Lower lobe of right lung (tissue), 2 donors: ENCODE results near the gene ZNF532. TPM values are rescaled to one million over a fixed set of nuclear protein-coding genes. Genes with fewer than 3 reads are reported as not detected.

Experiments
- ATAC-seq, 2 donors: fragments of 200-7000 bp; cut with Tn5 transposase; one replicate each; pipeline ENCODE4 v1.9.1; 2020 to 2022; ENCODE audit warnings: mild to moderate bottlenecking in 2 of 2, moderate library complexity in 2 of 2
- DNase-seq: peaks from one replicate; pipeline ENCODE4 v3.0.0-alpha.2; 2020
- H3K27ac ChIP-seq: fragments of 200-600 bp; one replicate; pipeline ENCODE4 v1.8.0; 2022
- H3K27me3 ChIP-seq: fragments of 200-600 bp; one replicate; pipeline ENCODE4 v1.8.0; 2022; ENCODE audit warnings: low read depth
- H3K36me3 ChIP-seq: fragments of 200-600 bp; one replicate; pipeline ENCODE4 v1.8.0; 2022; ENCODE audit warnings: mild to moderate bottlenecking
- H3K4me1 ChIP-seq: fragments of 200-600 bp; one replicate; pipeline ENCODE4 v1.8.0; 2022
- H3K4me3 ChIP-seq: fragments of 200-600 bp; one replicate; pipeline ENCODE4 v1.8.0; 2022; ENCODE audit warnings: mild to moderate bottlenecking
- H3K9me3 ChIP-seq: fragments of 200-600 bp; one replicate; pipeline ENCODE4 v1.8.0; 2022
- intact Hi-C: fragments of 100-400 bp; cut with DNase I; formaldehyde crosslinking; loops from one replicate; pipeline ENCODE4 v1.11.0; 2022
- total RNA-seq: library from RNA; stranded (reverse); fragmentation: NEBNext Ultra II Directional; extraction: Animal tissue kit (Norgen Biotek cat#: 25700); gene quantifications from one replicate; pipeline ENCODE4 v1.2.1, GENCODE V29; 2021
- TF ChIP-seq, protein P1 (sequence below): fragments of 200-600 bp; IDR thresholded peaks from one replicate; pipeline ENCODE4 v1.8.0; 2022; ENCODE audit warnings: antibody characterized with exemption, mild to moderate bottlenecking
- donor health status: DM: no; HTN: yes; CAD: no; lungs with severe emphysema.

The ZNF532 gene
- total RNA-seq, 1 donor from 2014 or later, result 54.0 TPM

DNA sequence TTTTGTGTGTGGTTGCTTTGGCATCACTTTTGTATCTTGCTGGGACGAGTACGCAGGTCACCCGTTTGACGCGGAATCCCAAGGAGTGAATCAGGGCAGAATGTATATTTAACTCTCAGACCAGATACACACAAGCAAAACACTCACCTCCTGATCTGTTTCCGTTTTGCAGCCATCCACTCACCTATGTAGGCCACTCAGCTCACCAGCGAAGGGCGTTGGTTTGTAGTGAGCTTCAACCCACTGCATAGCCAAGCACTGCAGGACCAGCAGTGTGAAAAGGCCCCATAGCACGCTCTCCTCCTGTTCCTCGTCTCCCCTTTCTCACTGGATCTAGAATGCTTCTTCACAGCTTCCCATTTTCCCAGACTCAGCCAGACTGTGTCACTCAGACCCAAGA lies 58.3 kb downstream of the ZNF532 start:
- Histone ChIP-seq H3K27ac (no peak overlapping the region), H3K4me1 (peaks cover 12% of the 10 kb centered on the region)

DNA sequence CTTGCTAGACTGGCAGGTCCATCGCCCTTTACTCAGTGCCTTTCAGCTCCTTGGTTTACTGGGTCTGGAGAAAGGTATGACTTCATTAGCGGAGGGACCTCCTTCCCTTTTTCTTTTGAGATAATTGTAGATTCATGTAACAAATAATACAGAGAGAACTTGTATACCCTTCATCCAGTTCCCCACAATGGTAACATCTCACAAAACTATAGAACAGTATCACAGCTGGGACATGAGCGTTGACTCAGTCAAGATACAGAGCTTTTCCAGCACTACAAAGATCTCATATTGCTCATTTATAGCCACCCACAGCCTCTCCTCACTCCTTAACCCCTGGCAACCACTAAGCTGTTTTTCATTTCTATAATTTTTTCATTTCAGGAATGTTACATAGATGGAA lies 59.8 kb downstream of the ZNF532 start:
- no peak for DNase-seq
- peaks cover 20% of the 10 kb centered on the region for H3K4me1 ChIP-seq
- intact Hi-C loops, result no loop called here
- no peak overlapping the region for H3K27ac ChIP-seq
- peaks cover 11% of the 10 kb centered on the region for H3K9me3 ChIP-seq
- no peak overlapping the region for H3K4me3 ChIP-seq
- TF ChIP-seq, protein P1, sequence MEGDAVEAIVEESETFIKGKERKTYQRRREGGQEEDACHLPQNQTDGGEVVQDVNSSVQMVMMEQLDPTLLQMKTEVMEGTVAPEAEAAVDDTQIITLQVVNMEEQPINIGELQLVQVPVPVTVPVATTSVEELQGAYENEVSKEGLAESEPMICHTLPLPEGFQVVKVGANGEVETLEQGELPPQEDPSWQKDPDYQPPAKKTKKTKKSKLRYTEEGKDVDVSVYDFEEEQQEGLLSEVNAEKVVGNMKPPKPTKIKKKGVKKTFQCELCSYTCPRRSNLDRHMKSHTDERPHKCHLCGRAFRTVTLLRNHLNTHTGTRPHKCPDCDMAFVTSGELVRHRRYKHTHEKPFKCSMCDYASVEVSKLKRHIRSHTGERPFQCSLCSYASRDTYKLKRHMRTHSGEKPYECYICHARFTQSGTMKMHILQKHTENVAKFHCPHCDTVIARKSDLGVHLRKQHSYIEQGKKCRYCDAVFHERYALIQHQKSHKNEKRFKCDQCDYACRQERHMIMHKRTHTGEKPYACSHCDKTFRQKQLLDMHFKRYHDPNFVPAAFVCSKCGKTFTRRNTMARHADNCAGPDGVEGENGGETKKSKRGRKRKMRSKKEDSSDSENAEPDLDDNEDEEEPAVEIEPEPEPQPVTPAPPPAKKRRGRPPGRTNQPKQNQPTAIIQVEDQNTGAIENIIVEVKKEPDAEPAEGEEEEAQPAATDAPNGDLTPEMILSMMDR, result no peak
- H3K27me3 ChIP-seq, result no peaks in the 10 kb centered on the region
- ATAC-seq, result no peak
- peaks cover 9% of the 10 kb centered on the region for H3K36me3 ChIP-seq

More for the DNA sequence above, 58.3 kb downstream of the ZNF532 start:
- Histone ChIP-seq H3K36me3 (peaks cover 24% of the 10 kb centered on the region), H3K4me3 (no peak overlapping the region), H3K27me3 (no peaks in the 10 kb centered on the region), H3K9me3 (peaks cover 11% of the 10 kb centered on the region)
- TF ChIP-seq, protein P1, result no peak
- intact Hi-C loops, result no loop called here
- DNase-seq (no peak), ATAC-seq (no peak)

GRCh38 chr18:58927659-58928058 lies 63.0 kb downstream of the ZNF532 start:
- Histone ChIP-seq H3K9me3 (peaks cover 11% of the 10 kb centered on the region), H3K27ac (peak overlapping the region; percentile 15), H3K27me3 (no peaks in the 10 kb centered on the region), H3K36me3 (no peaks in the 10 kb centered on the region), H3K4me3 (no peak overlapping the region), H3K4me1 (peaks cover 20% of the 10 kb centered on the region)
- ATAC-seq (no peak), DNase-seq (no peak)
- intact Hi-C loops, result no loop called here
- TF ChIP-seq, protein P1, result no peak

DNA sequence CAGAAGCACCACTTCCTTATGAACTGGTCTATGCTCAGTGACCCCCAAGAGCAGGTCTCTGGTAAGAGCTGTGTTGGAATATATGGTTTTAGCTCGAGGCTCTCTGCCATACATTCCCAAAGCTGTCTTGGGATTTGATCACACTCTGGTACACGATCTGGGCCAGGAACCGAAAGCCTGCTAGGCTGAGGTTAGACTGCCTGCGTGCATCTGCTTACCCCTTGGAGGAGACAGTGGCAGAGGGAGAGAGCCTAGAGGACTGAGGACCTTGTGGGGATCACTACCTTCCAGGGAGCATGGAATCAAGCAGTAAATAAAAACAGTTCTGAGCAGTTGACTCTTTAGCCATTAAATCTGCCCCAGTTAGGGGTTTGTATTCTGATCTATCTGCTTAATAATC lies 63.7 kb downstream of the ZNF532 start:
- no peak for ATAC-seq
- intact Hi-C loops, result no loop called here
- no peak for DNase-seq
- Histone ChIP-seq H3K4me3 (no peak overlapping the region), H3K36me3 (no peaks in the 10 kb centered on the region), H3K4me1 (peaks cover 20% of the 10 kb centered on the region), H3K9me3 (peaks cover 11% of the 10 kb centered on the region), H3K27ac (peak overlapping the region; percentile 15), H3K27me3 (no peaks in the 10 kb centered on the region)
- TF ChIP-seq, protein P1, result no peak

DNA sequence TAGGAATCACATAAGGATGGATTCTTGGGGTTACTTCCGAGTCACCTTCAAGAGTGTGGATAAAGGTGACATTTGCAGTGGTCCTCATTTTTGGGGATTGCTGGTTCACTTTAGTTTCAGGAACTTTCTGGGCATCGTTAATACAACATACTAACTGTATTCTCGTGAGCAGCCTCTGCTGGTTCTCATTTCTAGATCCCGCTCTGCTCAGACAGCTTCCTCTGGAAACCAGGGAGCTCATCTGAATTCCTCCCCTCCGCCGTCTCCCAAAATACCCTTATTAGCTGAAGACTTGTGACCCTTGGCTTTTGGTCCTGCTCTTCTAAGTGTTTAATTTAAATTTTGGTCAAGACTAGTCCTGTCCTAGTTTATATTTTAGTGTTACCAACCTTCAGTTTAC lies 64.5 kb downstream of the ZNF532 start:
- H3K4me1 ChIP-seq, result peaks cover 20% of the 10 kb centered on the region
- no peak overlapping the region for H3K4me3 ChIP-seq
- ATAC-seq (no peak), DNase-seq (no peak)
- peaks cover under 1% of the 10 kb centered on the region for H3K36me3 ChIP-seq
- H3K27me3 ChIP-seq, result no peaks in the 10 kb centered on the region
- TF ChIP-seq, protein P1, result no peak
- H3K9me3 ChIP-seq, result peaks cover 8% of the 10 kb centered on the region
- intact Hi-C loops, result no loop called here
- no peak overlapping the region for H3K27ac ChIP-seq

- Histone ChIP-seq H3K36me3 (peaks cover 7% of the 10 kb centered on the region), H3K4me1 (peaks cover 13% of the 10 kb centered on the region), H3K9me3 (no peaks in the 10 kb centered on the region), H3K4me3 (no peak overlapping the region), H3K27me3 (no peaks in the 10 kb centered on the region), H3K27ac (no peak overlapping the region)
- ATAC-seq, result no peak
- TF ChIP-seq, protein P1, result no peak
- intact Hi-C loops, result no loop called here
- no peak for DNase-seq
Measured at GRCh38 chr18:58934356-58934755, 69.7 kb downstream of the ZNF532 start.
